Measurements from ENCODE around the gene CTAGE15. TPM values are rescaled to one million over a fixed set of nuclear protein-coding genes. Genes with fewer than 3 reads are reported as not detected.
"Not testable (repeated sequence)": the region's sequence is repeated elsewhere in the genome, so short reads cannot be mapped to it uniquely, and the experiment has no call there.

CTAGE15 gene
- total RNA-seq, 2 donors from 2014 or later, result 2.0 TPM; not detected in 1

DNA sequence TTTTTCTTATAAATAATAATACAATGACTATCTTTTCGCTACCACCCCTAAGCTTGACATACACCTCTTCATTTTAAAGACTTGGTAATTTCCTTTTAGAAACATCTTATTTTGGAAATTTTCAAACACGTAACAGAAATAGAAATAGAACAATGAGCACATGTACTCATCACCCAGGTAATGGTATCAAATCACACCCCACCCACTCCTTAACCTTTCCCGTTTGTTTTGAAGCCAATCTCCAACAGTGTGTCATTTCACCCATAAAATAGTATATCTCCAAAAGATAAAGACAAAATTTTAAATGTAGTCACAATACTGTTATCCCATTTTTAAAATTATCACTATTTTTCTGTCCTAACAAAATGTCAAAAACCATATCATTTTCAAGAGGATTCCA, 16.6 kb downstream of the CTAGE15 start:
- 52 to 71% methylated on average over 2 of the region's 3 CpGs for WGBS, 2 donors
- H3K4me1 ChIP-seq; H3K27ac ChIP-seq; DNase-seq; H3K4me3 ChIP-seq; intact Hi-C loops (cut with DNase I); H3K36me3 ChIP-seq (replicated peaks in 1 of 2; ENCODE audit: insufficient read depth in 1 of 2, low read depth in 2 of 2); ATAC-seq; H3K27me3 ChIP-seq; H3K9me3 ChIP-seq: not testable (repeated sequence)

- H3K27ac ChIP-seq; DNase-seq; H3K9me3 ChIP-seq; ATAC-seq; H3K36me3 ChIP-seq (replicated peaks in 1 of 2; ENCODE audit: insufficient read depth in 1 of 2, low read depth in 2 of 2); H3K4me3 ChIP-seq; H3K27me3 ChIP-seq; intact Hi-C loops (cut with DNase I); H3K4me1 ChIP-seq: not testable (repeated sequence)
Observed at GRCh38 chr7:143589897-143590296, 18.3 kb downstream of the CTAGE15 start.

DNA sequence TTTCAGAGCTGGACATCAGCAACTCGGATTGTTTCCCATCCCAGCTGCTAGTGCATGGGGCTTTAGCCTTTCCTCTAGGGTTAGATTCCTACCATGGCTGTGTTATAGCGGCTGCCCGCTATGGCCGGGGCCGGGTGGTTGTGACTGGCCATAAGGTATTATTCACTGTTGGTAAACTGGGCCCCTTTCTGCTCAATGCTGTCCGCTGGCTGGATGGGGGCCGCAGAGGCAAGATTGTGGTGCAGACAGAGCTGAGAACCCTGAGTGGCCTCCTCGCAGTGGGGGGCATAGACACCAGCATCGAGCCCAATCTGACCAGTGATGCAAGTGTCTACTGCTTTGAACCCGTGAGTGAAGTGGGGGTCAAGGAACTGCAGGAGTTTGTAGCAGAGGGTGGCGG, 26.5 kb downstream of the CTAGE15 start:
- DNase-seq; ATAC-seq; H3K4me3 ChIP-seq; H3K4me1 ChIP-seq; H3K9me3 ChIP-seq; intact Hi-C loops (cut with DNase I); H3K36me3 ChIP-seq (replicated peaks in 1 of 2; ENCODE audit: insufficient read depth in 1 of 2, low read depth in 2 of 2); H3K27me3 ChIP-seq; H3K27ac ChIP-seq: not testable (repeated sequence)
- WGBS, 2 donors, result 82 to 100% methylated on average over 1 to 5 of the region's 11 CpGs

- intact Hi-C loops (cut with DNase I); H3K27me3 ChIP-seq; H3K36me3 ChIP-seq (replicated peaks in 1 of 2; ENCODE audit: insufficient read depth in 1 of 2, low read depth in 2 of 2); H3K9me3 ChIP-seq; ATAC-seq; H3K4me3 ChIP-seq; DNase-seq; H3K4me1 ChIP-seq; H3K27ac ChIP-seq: not testable (repeated sequence)
- no CpG with 5 or more reads among the region's 2 CpGs for WGBS, 2 donors
Observed at GRCh38 chr7:143603549-143603948, 31.9 kb downstream of the CTAGE15 start.

GRCh38 chr7:143606088-143606487, 34.5 kb downstream of the CTAGE15 start:
- H3K4me1 ChIP-seq; intact Hi-C loops (cut with DNase I); DNase-seq; ATAC-seq; H3K36me3 ChIP-seq (replicated peaks in 1 of 2; ENCODE audit: insufficient read depth in 1 of 2, low read depth in 2 of 2); H3K9me3 ChIP-seq; H3K27me3 ChIP-seq; H3K27ac ChIP-seq; H3K4me3 ChIP-seq: not testable (repeated sequence)
- no CpG with 5 or more reads among the region's 1 CpG for WGBS, 2 donors

DNA sequence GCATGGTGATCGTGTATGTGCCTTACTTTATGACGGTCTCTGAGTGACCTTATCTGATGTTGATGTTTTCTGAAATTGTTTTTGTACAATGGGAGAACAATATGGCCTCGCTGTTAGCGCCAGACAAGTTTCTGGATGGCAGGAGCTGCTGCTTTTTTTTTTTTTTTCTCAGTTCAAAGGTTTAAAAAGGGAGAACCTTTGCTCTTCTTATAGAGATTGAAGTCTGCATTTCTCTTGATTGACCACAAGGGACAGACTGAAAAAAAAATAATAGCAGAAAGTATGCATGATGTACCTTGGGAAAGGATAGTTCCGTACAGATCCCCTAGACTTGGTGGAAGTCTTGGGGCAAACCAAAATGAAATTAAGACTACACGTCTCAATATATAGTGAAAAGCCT, 43.9 kb downstream of the CTAGE15 start:
- TF ChIP-seq, protein P1, sequence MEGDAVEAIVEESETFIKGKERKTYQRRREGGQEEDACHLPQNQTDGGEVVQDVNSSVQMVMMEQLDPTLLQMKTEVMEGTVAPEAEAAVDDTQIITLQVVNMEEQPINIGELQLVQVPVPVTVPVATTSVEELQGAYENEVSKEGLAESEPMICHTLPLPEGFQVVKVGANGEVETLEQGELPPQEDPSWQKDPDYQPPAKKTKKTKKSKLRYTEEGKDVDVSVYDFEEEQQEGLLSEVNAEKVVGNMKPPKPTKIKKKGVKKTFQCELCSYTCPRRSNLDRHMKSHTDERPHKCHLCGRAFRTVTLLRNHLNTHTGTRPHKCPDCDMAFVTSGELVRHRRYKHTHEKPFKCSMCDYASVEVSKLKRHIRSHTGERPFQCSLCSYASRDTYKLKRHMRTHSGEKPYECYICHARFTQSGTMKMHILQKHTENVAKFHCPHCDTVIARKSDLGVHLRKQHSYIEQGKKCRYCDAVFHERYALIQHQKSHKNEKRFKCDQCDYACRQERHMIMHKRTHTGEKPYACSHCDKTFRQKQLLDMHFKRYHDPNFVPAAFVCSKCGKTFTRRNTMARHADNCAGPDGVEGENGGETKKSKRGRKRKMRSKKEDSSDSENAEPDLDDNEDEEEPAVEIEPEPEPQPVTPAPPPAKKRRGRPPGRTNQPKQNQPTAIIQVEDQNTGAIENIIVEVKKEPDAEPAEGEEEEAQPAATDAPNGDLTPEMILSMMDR (IDR thresholded peaks at IDR 0.05), result peak in 1 of 7 experiments; percentile 6
- DNase-seq; H3K36me3 ChIP-seq (replicated peaks in 1 of 2; ENCODE audit: insufficient read depth in 1 of 2, low read depth in 2 of 2); H3K9me3 ChIP-seq; intact Hi-C loops (cut with DNase I); H3K4me3 ChIP-seq; H3K4me1 ChIP-seq; H3K27ac ChIP-seq; H3K27me3 ChIP-seq; ATAC-seq: not testable (repeated sequence)
- WGBS, 2 donors, result 76 to 79% methylated on average over 4 of the region's 6 CpGs

DNA sequence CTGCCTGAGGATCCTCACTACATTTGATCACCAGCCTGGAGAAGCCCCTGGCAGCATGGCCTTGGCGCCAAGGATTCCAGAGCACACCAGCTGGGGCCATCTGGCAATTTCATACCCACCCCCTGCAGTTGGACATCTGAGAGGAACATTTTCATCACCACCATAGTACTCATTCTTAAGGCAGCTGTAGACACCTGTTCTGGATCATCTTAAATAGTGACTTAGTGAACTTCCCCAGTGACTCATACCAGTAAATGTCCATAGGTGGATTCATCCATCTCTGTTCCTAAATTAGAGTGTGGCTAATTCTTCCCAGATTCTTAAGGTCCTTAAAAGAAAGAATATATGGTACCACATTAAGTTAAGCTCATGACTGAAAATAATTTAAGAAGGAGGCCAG, 45.6 kb downstream of the CTAGE15 start:
- DNase-seq; H3K27ac ChIP-seq; ATAC-seq; H3K27me3 ChIP-seq; H3K4me3 ChIP-seq; H3K36me3 ChIP-seq (replicated peaks in 1 of 2; ENCODE audit: insufficient read depth in 1 of 2, low read depth in 2 of 2); H3K4me1 ChIP-seq; intact Hi-C loops (cut with DNase I); H3K9me3 ChIP-seq: not testable (repeated sequence)
- WGBS, 2 donors, result no CpG with 5 or more reads among the region's 1 CpG

DNA sequence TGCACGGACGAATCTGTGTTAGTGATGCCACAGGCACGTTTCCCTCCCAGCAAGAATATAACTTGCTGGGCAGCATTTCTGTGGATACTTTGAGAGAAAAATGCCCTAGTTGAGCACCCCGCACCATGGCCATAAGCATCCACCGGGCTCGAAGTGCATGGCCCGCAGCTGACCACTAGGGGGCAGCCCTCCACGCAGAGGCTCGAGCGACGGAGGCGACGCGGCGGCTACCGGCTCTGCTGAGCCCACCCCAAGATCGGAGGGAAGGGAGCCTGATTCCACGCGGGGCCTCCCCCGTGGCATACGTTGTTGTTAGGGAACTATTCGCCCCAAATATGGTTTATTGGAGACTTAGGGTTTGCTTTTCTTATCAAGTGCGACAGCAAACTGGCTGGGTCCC, 48.5 kb downstream of the CTAGE15 start:
- DNase-seq, result peak in 3 of 4 donors; percentile 66 to 83 (median 73)
- H3K4me1 ChIP-seq; H3K36me3 ChIP-seq (replicated peaks in 1 of 2; ENCODE audit: insufficient read depth in 1 of 2, low read depth in 2 of 2); H3K9me3 ChIP-seq; H3K4me3 ChIP-seq; H3K27ac ChIP-seq; intact Hi-C loops (cut with DNase I); H3K27me3 ChIP-seq: not testable (repeated sequence)
- peak; percentile 68 for ATAC-seq
- TF ChIP-seq, protein P1 (IDR thresholded peaks at IDR 0.05), result peak in 2 of 7 experiments; percentile 22 to 57
- WGBS, 2 donors, result 0% methylated on average over 11 of the region's 23 CpGs; no CpG with 5 or more reads in 1 of the 2 donors

- H3K4me3 ChIP-seq; H3K27ac ChIP-seq; H3K9me3 ChIP-seq; H3K4me1 ChIP-seq; intact Hi-C loops (cut with DNase I); H3K27me3 ChIP-seq; H3K36me3 ChIP-seq (replicated peaks in 1 of 2; ENCODE audit: insufficient read depth in 1 of 2, low read depth in 2 of 2): not testable (repeated sequence)
- ATAC-seq (peak; percentile 98), DNase-seq (peak in 3 of 4 donors; percentile 74 to 91 (median 90))
- 2% methylated on average over 11 of the region's 38 CpGs; no CpG with 5 or more reads in 1 of the 2 donors for WGBS, 2 donors
Observed at GRCh38 chr7:143620646-143621045, 49.0 kb downstream of the CTAGE15 start, which contains the start of gene TCAF2. Gene TCAF2 (plus strand): TSS chr7:143620974.

DNA sequence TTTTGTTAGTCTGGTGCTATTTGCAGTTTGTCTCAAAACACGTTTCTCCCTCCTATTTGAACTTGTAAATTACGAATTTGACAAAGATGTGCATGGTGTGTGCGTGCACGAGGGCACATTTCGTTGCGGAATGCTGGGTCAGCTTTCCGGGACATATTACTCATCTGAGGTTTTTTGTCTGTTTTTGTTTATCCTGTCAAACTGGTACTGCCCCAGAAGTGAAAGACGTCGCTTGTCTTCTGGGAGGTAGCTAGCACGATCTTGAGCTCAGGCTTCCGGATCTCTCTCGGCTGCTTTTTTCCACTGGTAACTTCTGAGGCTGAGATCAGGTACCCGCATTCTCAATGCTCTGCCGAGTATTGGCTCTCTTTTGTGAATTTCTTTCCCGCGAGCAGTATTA, 49.6 kb downstream of the CTAGE15 start:
- H3K4me1 ChIP-seq; H3K9me3 ChIP-seq; H3K36me3 ChIP-seq (replicated peaks in 1 of 2; ENCODE audit: insufficient read depth in 1 of 2, low read depth in 2 of 2); H3K27me3 ChIP-seq; H3K4me3 ChIP-seq; ATAC-seq; H3K27ac ChIP-seq; intact Hi-C loops (cut with DNase I); DNase-seq: not testable (repeated sequence)
- WGBS, 2 donors, result no CpG with 5 or more reads among the region's 16 CpGs

DNA sequence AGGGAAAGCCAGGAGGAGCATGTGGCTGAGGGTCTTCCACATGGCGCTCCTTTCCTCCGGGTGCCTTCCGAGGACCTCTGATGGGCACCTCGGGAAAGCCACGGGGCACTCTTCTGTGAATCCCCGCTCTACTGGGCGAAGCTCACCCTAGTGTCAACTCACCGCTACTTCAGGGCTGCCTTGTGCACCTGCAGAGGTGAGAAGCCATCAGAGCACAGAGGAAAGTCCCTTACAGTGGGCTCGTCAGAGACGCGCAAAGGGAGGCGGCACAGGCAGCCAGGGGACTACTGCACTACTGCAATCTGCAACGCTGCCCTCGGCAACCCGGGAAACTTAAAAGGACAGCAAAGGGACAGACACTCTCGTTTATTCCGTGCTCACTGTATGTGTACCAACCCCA, 50.5 kb downstream of the CTAGE15 start:
- H3K36me3 ChIP-seq (replicated peaks in 1 of 2; ENCODE audit: insufficient read depth in 1 of 2, low read depth in 2 of 2); H3K9me3 ChIP-seq; intact Hi-C loops (cut with DNase I); H3K4me1 ChIP-seq; DNase-seq; H3K27me3 ChIP-seq; ATAC-seq; H3K4me3 ChIP-seq; H3K27ac ChIP-seq: not testable (repeated sequence)
- WGBS, 2 donors, result no CpG with 5 or more reads among the region's 17 CpGs
